AML-193 (cell line): ENCODE data around the gene SPN.
"Not testable (repeated sequence)": the region's sequence is repeated elsewhere in the genome, so short reads cannot be mapped to it uniquely, and the experiment has no call there.

Experiments
- DNase-seq, 2 experiments: peaks; one replicate each; lab custom pipeline; 2025; lab: John Stamatoyannopoulos, UW

The SPN gene

GRCh38 chr16:29701214-29701555, 38.1 kb downstream of the SPN start:
- no peak for DNase-seq

- DNase-seq: no peak
Observed at GRCh38 chr16:29702269-29702668, 39.2 kb downstream of the SPN start.

GRCh38 chr16:29705030-29705429, 42.0 kb downstream of the SPN start:
- DNase-seq: no peak

GRCh38 chr16:29707160-29707559, 44.1 kb downstream of the SPN start:
- DNase-seq: not testable (repeated sequence)

- no peak for DNase-seq
Observed at GRCh38 chr16:29708917-29709600, 46.0 kb downstream of the SPN start.

- DNase-seq: not testable (repeated sequence)
Observed at GRCh38 chr16:29709657-29710056, 46.6 kb downstream of the SPN start.

GRCh38 chr16:29710227-29711219, 47.5 kb downstream of the SPN start:
- DNase-seq: peak; percentile 62 to 70

- no peak for DNase-seq
Observed at GRCh38 chr16:29712809-29713208, 49.8 kb downstream of the SPN start.

GRCh38 chr16:29714396-29714795, 51.3 kb downstream of the SPN start:
- no peak for DNase-seq

GRCh38 chr16:29714972-29715371, 51.9 kb downstream of the SPN start:
- DNase-seq: no peak

- DNase-seq: no peak
Observed at GRCh38 chr16:29717113-29717512, 54.1 kb downstream of the SPN start.

- no peak for DNase-seq
Observed at GRCh38 chr16:29719063-29719462, 56.0 kb downstream of the SPN start.
